Esophagus squamous epithelium (tissue), 5 donors: ENCODE data around the gene SCG5. TPM values are rescaled to one million over a fixed set of nuclear protein-coding genes. Genes with fewer than 3 reads are reported as not detected.

ENCODE experiments used
- DNase-seq: peaks from one replicate; lab custom pipeline; 2025; lab: John Stamatoyannopoulos, UW
- H3K27ac ChIP-seq, 4 donors: fragments of 200-600 bp; sonication (generic); one replicate each; pipeline ENCODE4 v1.5.1; 2016 to 2019; ENCODE audit warnings: mild to moderate bottlenecking in 1 of 4
- H3K27me3 ChIP-seq, 4 donors: fragments of 200-600 bp; sonication (generic); 1 replicate in 3 of 4; 2 replicates in 1 of 4; pipeline versions ENCODE4 v1.5.1 to v1.6.0; 2017 to 2021; ENCODE audit warnings: antibody characterized with exemption in 1 of 4
- H3K36me3 ChIP-seq, 3 donors: fragments of 200-600 bp; sonication (generic); one replicate each; pipeline ENCODE4 v1.5.1; 2016 to 2019
- H3K4me1 ChIP-seq, 3 donors: fragments of 200-600 bp; sonication (generic); one replicate each; pipeline ENCODE4 v1.5.1; 2017 to 2019
- H3K4me3 ChIP-seq, 4 donors: fragments of 200-600 bp; sonication (generic); 1 replicate in 3 of 4; 2 replicates in 1 of 4; pipeline ENCODE4 v1.5.1; 2016 to 2019; ENCODE audit warnings: mild to moderate bottlenecking in 2 of 4, moderate library complexity in 1 of 4
- H3K9me3 ChIP-seq, 3 donors: fragments of 200-600 bp; sonication (generic); one replicate each; pipeline ENCODE4 v1.5.1; 2016 to 2019
- POLR2A ChIP-seq, 4 donors: fragments of 450-650 bp; IDR thresholded peaks; one replicate each; pipeline ENCODE4 v1.6.1; 2017; ENCODE audit warnings: antibody characterized with exemption in 4 of 4, mild to moderate bottlenecking in 4 of 4, moderate library complexity in 3 of 4
- WGBS, 2 donors: methylation state at CpG; one replicate each; pipeline ENCODE4 v1.1.5; 2018; 5-methylcytosine and 5-hydroxymethylcytosine counted together
- intact Hi-C: fragments of 100-400 bp; cut with DNase I; formaldehyde crosslinking; loops from one replicate; pipeline ENCODE4 v1.15.0; 2022
- total RNA-seq, 4 donors: library from RNA; depleted of rRNA; stranded (reverse); fragments of >200 nt; gene quantifications; one replicate each; pipeline ENCODE4 v1.1.0, GENCODE V29; 2016
- TF ChIP-seq, protein P1 (sequence below), 6 experiments: fragments of 450-650 bp in 4 of 6; fragments of 200-600 bp in 2 of 6; sonication (generic) in 2 of 6; IDR thresholded peaks; one replicate each; pipeline ENCODE4 v1.5.1; 2016 to 2019; ENCODE audit warnings: antibody characterized with exemption in 6 of 6, mild to moderate bottlenecking in 4 of 6, moderate library complexity in 4 of 6
- donor health status: DM: yes; HTN: yes; CAD: no.

Gene SCG5
- total RNA-seq, 4 donors from 2014 or later = 1.1 TPM; not detected in 3

DNA sequence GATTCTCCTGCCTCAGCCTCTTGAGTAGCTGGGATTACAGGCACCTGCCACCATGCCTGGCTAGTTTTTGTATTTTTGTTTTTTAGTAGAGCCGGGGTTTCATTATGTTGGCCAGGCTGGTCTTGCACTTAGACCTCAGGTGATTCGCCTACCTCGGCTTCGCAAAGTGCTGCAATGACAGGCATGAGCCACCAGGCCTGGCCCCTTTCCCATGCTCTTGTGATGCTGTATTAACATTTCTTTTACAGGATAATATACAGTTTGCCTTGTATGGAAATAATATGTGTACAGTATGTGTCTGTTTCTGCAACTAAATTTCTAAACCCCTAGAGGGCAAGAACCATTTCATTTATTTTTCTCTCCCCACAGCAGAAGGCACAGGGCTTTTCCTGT lies 37.8 kb downstream of the SCG5 start:
- WGBS, 2 donors = 82 to 98% methylated on average over 4 of the region's 4 CpGs
- intact Hi-C loops = no loop called here
- TF ChIP-seq, protein P1, sequence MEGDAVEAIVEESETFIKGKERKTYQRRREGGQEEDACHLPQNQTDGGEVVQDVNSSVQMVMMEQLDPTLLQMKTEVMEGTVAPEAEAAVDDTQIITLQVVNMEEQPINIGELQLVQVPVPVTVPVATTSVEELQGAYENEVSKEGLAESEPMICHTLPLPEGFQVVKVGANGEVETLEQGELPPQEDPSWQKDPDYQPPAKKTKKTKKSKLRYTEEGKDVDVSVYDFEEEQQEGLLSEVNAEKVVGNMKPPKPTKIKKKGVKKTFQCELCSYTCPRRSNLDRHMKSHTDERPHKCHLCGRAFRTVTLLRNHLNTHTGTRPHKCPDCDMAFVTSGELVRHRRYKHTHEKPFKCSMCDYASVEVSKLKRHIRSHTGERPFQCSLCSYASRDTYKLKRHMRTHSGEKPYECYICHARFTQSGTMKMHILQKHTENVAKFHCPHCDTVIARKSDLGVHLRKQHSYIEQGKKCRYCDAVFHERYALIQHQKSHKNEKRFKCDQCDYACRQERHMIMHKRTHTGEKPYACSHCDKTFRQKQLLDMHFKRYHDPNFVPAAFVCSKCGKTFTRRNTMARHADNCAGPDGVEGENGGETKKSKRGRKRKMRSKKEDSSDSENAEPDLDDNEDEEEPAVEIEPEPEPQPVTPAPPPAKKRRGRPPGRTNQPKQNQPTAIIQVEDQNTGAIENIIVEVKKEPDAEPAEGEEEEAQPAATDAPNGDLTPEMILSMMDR (IDR thresholded peaks at IDR 0.05) = no peak
- no peak for TF ChIP-seq POLR2A (IDR thresholded peaks at IDR 0.05)

GRCh38 chr15:32682569-32682968 lies 41.1 kb downstream of the SCG5 start:
- no peaks in the 10 kb centered on the region for H3K9me3 ChIP-seq
- H3K4me3 ChIP-seq = no peak overlapping the region
- WGBS, 2 donors = 81 to 89% methylated on average over 3 of the region's 3 CpGs
- peak overlapping the region in 1 of 4 donors; percentile 68 for H3K27ac ChIP-seq
- H3K36me3 ChIP-seq = no peaks in the 10 kb centered on the region
- H3K27me3 ChIP-seq = no peaks in the 10 kb centered on the region
- DNase-seq = no peak
- TF ChIP-seq, protein P1 (IDR thresholded peaks at IDR 0.05) = no peak
- no peak for TF ChIP-seq POLR2A (IDR thresholded peaks at IDR 0.05)
- H3K4me1 ChIP-seq = peaks cover under 1 to 13% (median 2%) of the 10 kb centered on the region in 3 donors
- intact Hi-C loops = no loop called here

More for the DNA sequence above, 37.8 kb downstream of the SCG5 start:
- no peaks in the 10 kb centered on the region for H3K9me3 ChIP-seq
- no peak for DNase-seq
- no peak overlapping the region for H3K4me3 ChIP-seq
- H3K27me3 ChIP-seq = no peaks in the 10 kb centered on the region
- peaks cover 6 to 39% (median 17%) of the 10 kb centered on the region in 3 donors for H3K4me1 ChIP-seq
- H3K36me3 ChIP-seq = no peaks in the 10 kb centered on the region
- H3K27ac ChIP-seq = no peak overlapping the region

- DNase-seq = no peak
- Histone ChIP-seq H3K27me3 (no peaks in the 10 kb centered on the region), H3K4me1 (peaks cover 0 to 8% (median 0%) of the 10 kb centered on the region in 3 donors), H3K27ac (peak overlapping the region in 1 of 4 donors; percentile 68), H3K9me3 (no peaks in the 10 kb centered on the region), H3K4me3 (no peak overlapping the region), H3K36me3 (no peaks in the 10 kb centered on the region)
- 90 to 96% methylated on average over 2 of the region's 2 CpGs for WGBS, 2 donors
- intact Hi-C loops = no loop called here
- TF ChIP-seq POLR2A (IDR thresholded peaks at IDR 0.05) = no peak
- TF ChIP-seq, protein P1 (IDR thresholded peaks at IDR 0.05) = no peak
Measured at GRCh38 chr15:32682977-32683630, 41.6 kb downstream of the SCG5 start.

DNA sequence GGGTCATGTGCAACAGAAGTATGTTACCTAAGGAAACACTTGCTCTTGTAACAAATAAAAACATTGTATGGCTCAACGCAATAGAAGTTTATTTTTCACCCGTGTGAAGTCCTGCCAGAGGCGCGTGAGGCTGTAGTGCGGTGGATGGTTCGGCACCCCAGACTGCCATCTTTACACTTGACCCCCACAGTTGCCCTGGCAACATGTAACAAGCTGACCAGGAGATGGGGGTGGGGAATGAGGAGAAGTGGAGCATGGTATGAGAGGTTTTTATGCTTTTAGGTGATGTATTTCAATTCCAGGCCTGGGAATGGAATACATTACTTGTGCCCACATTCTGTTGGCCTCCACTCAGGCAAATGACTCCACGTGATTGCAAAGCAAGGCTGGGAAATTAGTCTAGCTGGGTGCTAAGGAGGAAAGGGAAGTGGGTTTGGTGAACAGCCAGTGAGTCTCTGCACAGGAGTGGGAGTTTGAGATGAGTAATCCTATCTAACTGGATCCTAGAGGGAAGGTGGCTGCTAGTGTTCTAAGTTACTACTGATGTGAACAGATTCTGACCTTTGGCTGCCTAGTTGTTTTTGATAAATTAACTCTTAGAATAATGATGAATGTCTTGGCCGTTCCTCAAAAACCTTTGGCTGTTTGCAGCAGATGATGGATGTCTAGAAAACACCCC lies 42.5 kb downstream of the SCG5 start:
- 60 to 72% methylated on average over 8 of the region's 8 CpGs for WGBS, 2 donors
- DNase-seq = no peak
- peak overlapping the region in 1 of 4 donors; percentile 28 for H3K27ac ChIP-seq
- TF ChIP-seq, protein P1 (IDR thresholded peaks at IDR 0.05) = no peak
- no peak for TF ChIP-seq POLR2A (IDR thresholded peaks at IDR 0.05)
- intact Hi-C loops = no loop called here
- H3K4me1 ChIP-seq = peaks cover 0 to 8% (median 0%) of the 10 kb centered on the region in 3 donors
- H3K4me3 ChIP-seq = no peak overlapping the region
- H3K36me3 ChIP-seq = no peaks in the 10 kb centered on the region
- H3K9me3 ChIP-seq = no peaks in the 10 kb centered on the region
- H3K27me3 ChIP-seq = no peaks in the 10 kb centered on the region

GRCh38 chr15:32685576-32685975 lies 44.1 kb downstream of the SCG5 start:
- WGBS, 2 donors = 60 to 73% methylated on average over 1 of the region's 1 CpG
- Histone ChIP-seq H3K27me3 (no peaks in the 10 kb centered on the region), H3K9me3 (no peaks in the 10 kb centered on the region), H3K4me3 (no peak overlapping the region), H3K4me1 (peaks cover 0 to 8% (median 0%) of the 10 kb centered on the region in 3 donors), H3K27ac (peak overlapping the region in 1 of 4 donors; percentile 3), H3K36me3 (no peaks in the 10 kb centered on the region)
- TF ChIP-seq, protein P1 (IDR thresholded peaks at IDR 0.05) = no peak
- no peak for TF ChIP-seq POLR2A (IDR thresholded peaks at IDR 0.05)
- DNase-seq = no peak
- intact Hi-C loops = no loop called here
